Right lobe of liver (tissue), 4 donors: ENCODE measurements around the gene PDLIM7.

Experiments used
- CTCF ChIP-seq, 4 donors: fragments of 200-600 bp in 3 of 4; fragments of 450-650 bp in 1 of 4; IDR thresholded peaks; one replicate each; pipeline versions ENCODE4 v1.5.1 to v1.8.0; 2016 to 2022; ENCODE audit warnings: antibody characterized with exemption in 4 of 4, mild to moderate bottlenecking in 2 of 4
- POLR2A ChIP-seq: fragments of 450-650 bp; IDR thresholded peaks from one replicate; pipeline ENCODE4 v1.6.1; 2017; ENCODE audit warnings: antibody characterized with exemption, mild to moderate bottlenecking
- donor health status: DM: no; HTN: no; CAD: no.
- donor health status: DM: no; HTN: no; CAD: no.
- donor health status: DM: no; HTN: yes; CAD: no.

- TF ChIP-seq CTCF (IDR thresholded peaks at IDR 0.05) (no peak), POLR2A (no peak)
Observed at GRCh38 chr5:177470759-177471536, 26.5 kb downstream of the PDLIM7 start.
